ENCODE measurements around the gene RPL18A. TPM values are rescaled to one million over a fixed set of nuclear protein-coding genes. Genes with fewer than 3 reads are reported as not detected.

The RPL18A gene
- total RNA-seq (2022) (3,250 and 3,372 TPM in 2 replicates), Bru-seq, nascent RNA (percentile 99 among the genes with signal in this experiment), BruChase-seq, experiment 1, labeled RNA remaining after a 6-hour chase (percentile 99 among the genes with signal in this experiment), BruChase-seq, experiment 2, labeled RNA remaining after a 2-hour chase (percentile 98 among the genes with signal in this experiment)
- long read RNA-seq, transcript RPL18A-203 (4 exons, 1,084 nt) = minor isoform, 28 of 2,265 reads
- long read RNA-seq, transcript RPL18A-201 (5 exons, 665 nt) = major isoform, 2,074 of 2,265 reads
- long read RNA-seq, partial matches to known transcripts = 151 of 2,265 reads
- long read RNA-seq, other reads (novel, unspliced or antisense) = 12 of 2,265 reads

DNA sequence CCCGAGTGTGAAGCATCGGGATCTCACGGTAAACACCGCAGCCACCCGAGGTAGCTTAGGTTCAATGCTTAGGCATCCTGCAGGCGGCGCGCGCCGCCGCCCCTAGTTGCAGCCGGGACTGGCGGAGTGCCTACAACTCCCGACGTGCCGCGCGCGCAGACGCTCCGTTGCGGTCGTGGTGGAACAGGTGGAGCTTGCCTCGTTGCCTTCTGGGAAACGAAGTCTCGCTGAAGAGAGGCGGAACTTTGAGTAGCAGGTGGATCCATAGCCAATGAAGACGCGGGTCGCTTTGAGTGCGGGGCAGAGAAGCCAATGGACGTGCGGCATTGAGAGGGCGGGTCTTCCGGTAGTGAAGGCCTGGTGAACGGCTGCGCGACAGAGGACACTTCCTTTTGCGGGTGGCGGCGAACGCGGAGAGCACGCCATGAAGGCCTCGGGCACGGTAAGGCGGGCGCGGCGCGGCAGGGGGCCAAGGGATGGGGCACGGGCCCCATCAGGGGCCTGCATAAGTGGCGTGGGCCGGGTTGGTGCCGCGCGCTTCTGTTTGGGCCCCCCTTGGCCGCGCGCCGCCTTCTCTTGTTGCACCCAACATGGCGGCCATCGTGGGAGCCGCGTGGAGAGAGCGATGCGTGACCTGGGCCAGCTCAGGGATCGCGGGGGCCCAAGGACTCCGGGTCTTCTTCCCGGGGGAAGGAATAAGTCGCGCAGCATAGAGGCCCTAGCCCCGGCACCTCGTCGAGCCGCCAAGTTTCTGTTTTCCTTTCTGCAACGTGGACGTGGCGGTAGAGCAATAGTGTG is at the start of gene RPL18A:
RPL18A (plus strand) TSS at position 378 of the 798 bp plus-strand sequence; CDS start at position 425, 47 bp downstream.
- TF ChIP-seq, protein P1, sequence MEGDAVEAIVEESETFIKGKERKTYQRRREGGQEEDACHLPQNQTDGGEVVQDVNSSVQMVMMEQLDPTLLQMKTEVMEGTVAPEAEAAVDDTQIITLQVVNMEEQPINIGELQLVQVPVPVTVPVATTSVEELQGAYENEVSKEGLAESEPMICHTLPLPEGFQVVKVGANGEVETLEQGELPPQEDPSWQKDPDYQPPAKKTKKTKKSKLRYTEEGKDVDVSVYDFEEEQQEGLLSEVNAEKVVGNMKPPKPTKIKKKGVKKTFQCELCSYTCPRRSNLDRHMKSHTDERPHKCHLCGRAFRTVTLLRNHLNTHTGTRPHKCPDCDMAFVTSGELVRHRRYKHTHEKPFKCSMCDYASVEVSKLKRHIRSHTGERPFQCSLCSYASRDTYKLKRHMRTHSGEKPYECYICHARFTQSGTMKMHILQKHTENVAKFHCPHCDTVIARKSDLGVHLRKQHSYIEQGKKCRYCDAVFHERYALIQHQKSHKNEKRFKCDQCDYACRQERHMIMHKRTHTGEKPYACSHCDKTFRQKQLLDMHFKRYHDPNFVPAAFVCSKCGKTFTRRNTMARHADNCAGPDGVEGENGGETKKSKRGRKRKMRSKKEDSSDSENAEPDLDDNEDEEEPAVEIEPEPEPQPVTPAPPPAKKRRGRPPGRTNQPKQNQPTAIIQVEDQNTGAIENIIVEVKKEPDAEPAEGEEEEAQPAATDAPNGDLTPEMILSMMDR (IDR thresholded peaks at IDR 0.05; ENCODE audit: unreplicated experiment) = peak; percentile 69
- intact Hi-C loops (cut with micrococcal nuclease) = loop anchor here (1.0 to 10.0 kb wide), 6 partner anchors 73 to 465 kb away; partner anchors contain the start of genes CCDC194 and NXNL1
- DNase-seq (ENCODE audit: unreplicated experiment) = peak; percentile 100
- no peaks in the 10 kb centered on the region for H3K27me3 Mint-ChIP-seq (ENCODE audit: insufficient read depth, unreplicated experiment)
- POLR2A ChIA-PET = interaction anchor here (0.6 to 4.2 kb wide), 47 partner anchors 9 to 729 kb away, joined by 3 to 223 read pairs (median 4); partner anchors contain the start of genes CCDC124, DDA1, MPV17L2 and PGLS
- BruUV-seq (replicated peaks) = no TSS peak
- H3K27ac Mint-ChIP-seq (ENCODE audit: low read depth, unreplicated experiment) = peak within 1 kb of the TSS; percentile 99
- H3K36me3 Mint-ChIP-seq (ENCODE audit: insufficient read depth, unreplicated experiment) = peaks cover 54% of the 10 kb centered on the region
- no peaks in the 10 kb centered on the region for H3K9me3 Mint-ChIP-seq (ENCODE audit: unreplicated experiment)
- H3K4me1 Mint-ChIP-seq (ENCODE audit: insufficient read depth, unreplicated experiment) = peaks cover 18% of the 10 kb centered on the region
- H3K4me3 Mint-ChIP-seq (ENCODE audit: unreplicated experiment) = peak within 1 kb of the TSS; percentile 98
- CTCF ChIA-PET = interaction anchor here (0.5 to 5.0 kb wide), 18 partner anchors 9 to 305 kb away, joined by 3 to 58 read pairs (median 4); partner anchors contain the start of genes CCDC124 and SLC5A5

DNA sequence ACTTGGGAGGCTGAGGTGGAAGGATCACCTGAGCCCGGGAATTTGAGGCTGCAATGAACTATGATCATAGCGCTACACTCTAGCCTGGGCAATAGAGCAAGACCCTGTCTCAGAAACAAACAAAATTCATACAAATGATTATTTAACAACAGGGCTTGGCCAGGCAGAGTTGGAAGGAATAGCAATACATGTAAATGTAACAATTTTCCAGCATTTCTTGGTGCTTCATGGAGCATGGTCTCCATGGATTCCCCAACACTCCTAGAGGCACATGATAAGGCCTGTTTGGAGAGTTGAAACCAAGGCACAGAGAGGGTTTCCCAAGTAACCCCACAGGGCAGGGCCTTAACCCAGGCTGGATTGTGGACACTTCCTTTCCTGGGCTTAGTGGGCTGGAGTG is 48.6 kb upstream of the RPL18A start:
- Mint-ChIP-seq H3K27ac (ENCODE audit: low read depth, unreplicated experiment) (no peak overlapping the region), H3K36me3 (ENCODE audit: insufficient read depth, unreplicated experiment) (no peaks in the 10 kb centered on the region), H3K4me1 (ENCODE audit: insufficient read depth, unreplicated experiment) (no peaks in the 10 kb centered on the region), H3K27me3 (ENCODE audit: insufficient read depth, unreplicated experiment) (no peaks in the 10 kb centered on the region), H3K9me3 (ENCODE audit: unreplicated experiment) (no peaks in the 10 kb centered on the region), H3K4me3 (ENCODE audit: unreplicated experiment) (no peak overlapping the region)
- TF ChIP-seq, protein P1 (IDR thresholded peaks at IDR 0.05; ENCODE audit: unreplicated experiment) = no peak
- POLR2A ChIA-PET = no interaction called here
- no TSS peak for BruUV-seq (replicated peaks)
- CTCF ChIA-PET = no interaction called here
- intact Hi-C loops (cut with micrococcal nuclease) = no loop called here
- DNase-seq (ENCODE audit: unreplicated experiment) = no peak

DNA sequence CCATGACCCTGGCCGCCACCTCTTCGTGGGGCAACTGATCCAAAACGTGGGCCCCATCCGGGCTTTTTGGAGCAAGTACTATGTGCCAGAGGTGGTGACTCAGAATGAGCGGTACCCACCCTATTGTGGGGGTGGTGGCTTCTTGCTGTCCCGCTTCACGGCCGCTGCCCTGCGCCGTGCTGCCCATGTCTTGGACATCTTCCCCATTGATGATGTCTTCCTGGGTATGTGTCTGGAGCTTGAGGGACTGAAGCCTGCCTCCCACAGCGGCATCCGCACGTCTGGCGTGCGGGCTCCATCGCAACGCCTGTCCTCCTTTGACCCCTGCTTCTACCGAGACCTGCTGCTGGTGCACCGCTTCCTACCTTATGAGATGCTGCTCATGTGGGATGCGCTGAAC is 48.0 kb upstream of the RPL18A start:
- H3K4me3 Mint-ChIP-seq (ENCODE audit: unreplicated experiment) = no peak overlapping the region
- CTCF ChIA-PET = no interaction called here
- TF ChIP-seq, protein P1 (IDR thresholded peaks at IDR 0.05; ENCODE audit: unreplicated experiment) = no peak
- intact Hi-C loops (cut with micrococcal nuclease) = no loop called here
- DNase-seq (ENCODE audit: unreplicated experiment) = no peak
- H3K36me3 Mint-ChIP-seq (ENCODE audit: insufficient read depth, unreplicated experiment) = no peaks in the 10 kb centered on the region
- BruUV-seq (replicated peaks) = no TSS peak
- H3K9me3 Mint-ChIP-seq (ENCODE audit: unreplicated experiment) = no peaks in the 10 kb centered on the region
- no peaks in the 10 kb centered on the region for H3K27me3 Mint-ChIP-seq (ENCODE audit: insufficient read depth, unreplicated experiment)
- POLR2A ChIA-PET = no interaction called here
- no peak overlapping the region for H3K27ac Mint-ChIP-seq (ENCODE audit: low read depth, unreplicated experiment)
- H3K4me1 Mint-ChIP-seq (ENCODE audit: insufficient read depth, unreplicated experiment) = no peaks in the 10 kb centered on the region

DNA sequence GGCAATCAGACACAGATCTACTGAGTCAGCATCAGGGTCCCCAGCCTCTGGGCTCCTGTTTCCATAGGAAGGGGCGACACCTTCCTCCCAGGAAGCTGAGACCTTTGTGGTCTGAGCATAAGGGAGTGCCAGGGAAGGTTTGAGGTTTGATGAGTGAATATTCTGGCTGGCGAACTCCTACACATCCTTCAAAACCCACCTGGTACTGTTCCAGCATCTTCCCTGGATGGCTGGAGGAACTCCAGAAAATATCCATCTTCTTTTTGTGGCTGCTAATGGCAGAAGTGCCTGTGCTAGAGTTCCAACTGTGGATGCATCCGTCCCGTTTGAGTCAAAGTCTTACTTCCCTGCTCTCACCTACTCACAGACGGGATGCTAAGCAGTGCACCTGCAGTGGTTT is 47.6 kb upstream of the RPL18A start:
- ChIA-PET CTCF (no interaction called here), POLR2A (interaction anchor here (0.6 kb wide), 1 partner anchor 25 kb away, joined by 3 read pairs; no protein-coding TSS in a partner anchor)
- no peaks in the 10 kb centered on the region for H3K9me3 Mint-ChIP-seq (ENCODE audit: unreplicated experiment)
- BruUV-seq (replicated peaks) = no TSS peak
- no peak overlapping the region for H3K4me3 Mint-ChIP-seq (ENCODE audit: unreplicated experiment)
- no peak for DNase-seq (ENCODE audit: unreplicated experiment)
- TF ChIP-seq, protein P1 (IDR thresholded peaks at IDR 0.05; ENCODE audit: unreplicated experiment) = no peak
- intact Hi-C loops (cut with micrococcal nuclease) = no loop called here
- H3K4me1 Mint-ChIP-seq (ENCODE audit: insufficient read depth, unreplicated experiment) = no peaks in the 10 kb centered on the region
- H3K27me3 Mint-ChIP-seq (ENCODE audit: insufficient read depth, unreplicated experiment) = no peaks in the 10 kb centered on the region
- H3K27ac Mint-ChIP-seq (ENCODE audit: low read depth, unreplicated experiment) = no peak overlapping the region
- no peaks in the 10 kb centered on the region for H3K36me3 Mint-ChIP-seq (ENCODE audit: insufficient read depth, unreplicated experiment)

Measured in MCF 10A (cell line).